Activated T-helper 1 cell treated with anti-CD3 and anti-CD28 coated beads, Interleukin-12 subunit alpha, Interleukin-12 subunit beta, Interleukin-2, Interleukin-4 antibody, amounts not matched to agents 30 ng/mL and 10 ng/mL and 1 ng/mL, durations not matched to agents 14 hours and 24 hours and 36 hours (primary cell): Measurements from ENCODE around the gene PPARGC1A. TPM values are rescaled to one million over a fixed set of nuclear protein-coding genes. Genes with fewer than 3 reads are reported as not detected.

ENCODE experiments used
- DNase-seq: peaks from one replicate; pipeline ENCODE4 v3.0.0; 2021; ENCODE audit warnings: low spot score
- H3K27ac Mint-ChIP-seq: one replicate; pipeline ENCODE4 v1.8.0; 2021; ENCODE audit warnings: mild to moderate bottlenecking, mixed read lengths
- H3K27me3 Mint-ChIP-seq: one replicate; pipeline ENCODE4 v1.8.0; 2022; ENCODE audit warnings: mild to moderate bottlenecking, moderate library complexity, mixed read lengths; ENCODE audit not compliant: insufficient read depth
- H3K36me3 Mint-ChIP-seq: one replicate; pipeline ENCODE4 v1.8.0; 2021; ENCODE audit warnings: low read depth, mixed read lengths
- H3K4me1 Mint-ChIP-seq: one replicate; pipeline ENCODE4 v1.8.0; 2021; ENCODE audit warnings: low read depth, mixed read lengths
- H3K4me3 Mint-ChIP-seq: one replicate; pipeline ENCODE4 v1.8.0; 2021; ENCODE audit warnings: mild to moderate bottlenecking, moderate library complexity, mixed read lengths
- H3K9me3 Mint-ChIP-seq: one replicate; pipeline ENCODE4 v1.8.0; 2021; ENCODE audit warnings: mixed read lengths
- intact Hi-C: fragments of 100-400 bp; cut with micrococcal nuclease; formaldehyde crosslinking; loops from one replicate; pipeline ENCODE4 v1.15.1; 2024
- total RNA-seq: library from RNA; stranded (reverse); gene quantifications from 2 replicates; pipeline ENCODE4 v1.2.3, GENCODE V29; 2022

Gene PPARGC1A
- total RNA-seq, 1 donor from 2014 or later: not detected

- DNase-seq: no peak
- no peaks in the 10 kb centered on the region for H3K4me1 Mint-ChIP-seq
- H3K36me3 Mint-ChIP-seq: no peaks in the 10 kb centered on the region
- intact Hi-C loops: no loop called here
- no peak overlapping the region for H3K4me3 Mint-ChIP-seq
- no peaks in the 10 kb centered on the region for H3K27me3 Mint-ChIP-seq
- H3K27ac Mint-ChIP-seq: no peak overlapping the region
- H3K9me3 Mint-ChIP-seq: peaks cover 5% of the 10 kb centered on the region
These were observed 126.3 kb downstream of the PPARGC1A start for GRCh38 chr4:23763559-23763958.

DNA sequence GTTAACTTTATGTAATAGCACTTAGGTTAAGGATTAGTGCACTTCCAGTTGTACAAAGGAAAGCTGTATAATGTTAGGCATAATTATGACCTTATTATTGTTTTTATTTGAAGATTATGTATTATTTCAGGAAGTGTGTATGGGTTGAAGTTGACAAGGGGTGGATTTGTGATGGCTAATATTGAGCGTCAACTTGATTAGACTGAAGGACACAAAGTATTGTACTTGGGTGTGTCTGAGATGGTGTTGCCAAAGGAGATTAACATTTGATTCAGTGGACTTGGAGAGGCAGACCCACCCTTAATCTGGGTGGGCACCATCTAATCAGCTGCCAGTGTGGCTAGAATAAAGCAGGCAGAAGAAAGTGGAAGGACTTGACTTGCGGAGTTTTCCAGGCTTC, 127.3 kb downstream of the PPARGC1A start:
- no peaks in the 10 kb centered on the region for H3K36me3 Mint-ChIP-seq
- intact Hi-C loops: no loop called here
- no peak overlapping the region for H3K4me3 Mint-ChIP-seq
- no peaks in the 10 kb centered on the region for H3K27me3 Mint-ChIP-seq
- H3K27ac Mint-ChIP-seq: no peak overlapping the region
- no peaks in the 10 kb centered on the region for H3K4me1 Mint-ChIP-seq
- no peak for DNase-seq
- peaks cover 5% of the 10 kb centered on the region for H3K9me3 Mint-ChIP-seq

DNA sequence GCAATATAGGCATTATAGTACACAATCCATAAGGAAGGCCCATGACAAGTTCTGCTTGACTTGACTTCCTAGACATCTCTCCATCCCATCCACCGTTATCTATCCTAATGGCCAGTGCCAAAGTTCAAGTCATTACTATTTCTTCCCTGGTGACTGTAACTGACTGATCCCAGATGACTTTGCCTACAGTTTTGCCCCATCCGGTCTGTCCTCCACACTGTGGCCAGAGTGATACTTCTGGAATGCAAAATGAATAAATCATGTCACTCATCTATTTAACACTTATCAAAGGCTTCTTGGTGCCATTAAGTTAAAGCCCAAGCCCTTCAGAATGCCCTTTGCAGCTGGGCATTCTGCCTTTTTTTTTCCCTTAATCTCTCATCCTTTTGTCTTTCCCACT, 130.8 kb downstream of the PPARGC1A start:
- no peak overlapping the region for H3K27ac Mint-ChIP-seq
- no peak overlapping the region for H3K4me3 Mint-ChIP-seq
- H3K9me3 Mint-ChIP-seq: no peaks in the 10 kb centered on the region
- no peaks in the 10 kb centered on the region for H3K4me1 Mint-ChIP-seq
- H3K27me3 Mint-ChIP-seq: no peaks in the 10 kb centered on the region
- intact Hi-C loops: no loop called here
- no peak for DNase-seq
- no peaks in the 10 kb centered on the region for H3K36me3 Mint-ChIP-seq

DNA sequence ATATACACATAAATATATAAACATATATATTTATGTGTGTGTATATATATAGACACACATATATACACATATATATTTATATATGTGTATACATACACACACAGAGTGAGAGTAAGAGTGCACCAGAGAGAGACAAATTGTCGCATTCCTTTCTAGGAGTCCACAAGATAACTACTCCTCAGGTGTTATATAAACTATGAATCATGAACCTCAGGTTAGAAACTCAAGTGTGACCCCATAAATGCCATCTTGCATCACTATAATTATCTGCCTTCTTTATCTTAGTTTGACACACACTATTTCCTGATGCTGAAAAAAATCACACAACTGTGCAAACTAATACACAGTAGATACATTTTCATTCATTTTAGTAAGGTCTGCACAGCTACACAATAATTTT, 135.2 kb downstream of the PPARGC1A start:
- DNase-seq: no peak
- no peak overlapping the region for H3K4me3 Mint-ChIP-seq
- no peaks in the 10 kb centered on the region for H3K36me3 Mint-ChIP-seq
- no peaks in the 10 kb centered on the region for H3K9me3 Mint-ChIP-seq
- intact Hi-C loops: no loop called here
- H3K4me1 Mint-ChIP-seq: no peaks in the 10 kb centered on the region
- no peaks in the 10 kb centered on the region for H3K27me3 Mint-ChIP-seq
- no peak overlapping the region for H3K27ac Mint-ChIP-seq

DNA sequence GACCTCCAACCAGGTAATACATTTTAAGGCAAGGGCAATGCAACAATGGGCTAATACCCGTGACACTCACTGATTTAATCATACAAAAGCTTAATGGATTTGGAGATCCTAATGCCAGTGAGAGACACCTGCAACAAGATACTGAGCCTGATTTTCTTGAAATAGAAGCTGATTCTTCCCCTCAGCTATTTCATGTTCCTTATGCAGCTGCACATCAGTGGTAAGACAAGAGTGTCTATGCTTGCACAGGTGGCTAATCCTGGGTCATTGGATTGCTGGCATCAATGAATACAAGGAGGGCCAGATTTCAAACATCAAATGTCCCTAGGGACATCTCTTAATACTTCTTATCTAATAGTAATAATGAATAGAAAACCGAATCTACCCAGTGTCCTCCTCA, 139.7 kb downstream of the PPARGC1A start:
- intact Hi-C loops: no loop called here
- Mint-ChIP-seq H3K27me3 (no peaks in the 10 kb centered on the region), H3K9me3 (no peaks in the 10 kb centered on the region), H3K27ac (no peak overlapping the region), H3K4me1 (no peaks in the 10 kb centered on the region), H3K4me3 (no peak overlapping the region), H3K36me3 (no peaks in the 10 kb centered on the region)
- DNase-seq: no peak

DNA sequence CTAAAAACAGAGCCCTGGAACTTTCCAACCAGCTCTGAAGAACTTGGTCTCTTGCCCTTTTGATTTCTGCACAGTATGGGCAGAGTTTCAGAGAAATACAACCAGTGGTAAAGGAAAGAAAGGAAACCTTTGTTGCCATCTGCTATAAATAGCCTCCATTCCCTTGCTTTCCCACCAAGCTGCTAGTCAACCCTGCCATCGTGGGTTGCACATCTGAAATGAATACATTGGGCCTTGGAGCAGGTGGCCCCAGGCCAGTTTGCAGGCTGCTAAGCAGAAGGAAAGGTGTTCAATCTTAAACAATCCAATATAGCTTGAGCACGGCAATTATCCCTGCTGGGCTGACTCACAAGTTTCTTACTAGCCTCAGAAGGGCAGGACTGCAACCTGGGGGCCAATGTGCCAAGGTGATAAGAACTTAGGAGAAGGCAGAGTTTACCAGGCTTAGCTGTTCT, 142.5 kb downstream of the PPARGC1A start:
- Mint-ChIP-seq H3K27ac (no peak overlapping the region), H3K36me3 (no peaks in the 10 kb centered on the region), H3K9me3 (no peaks in the 10 kb centered on the region), H3K4me1 (no peaks in the 10 kb centered on the region), H3K4me3 (no peak overlapping the region), H3K27me3 (no peaks in the 10 kb centered on the region)
- no peak for DNase-seq
- intact Hi-C loops: no loop called here

GRCh38 chr4:23746672-23747071, 143.2 kb downstream of the PPARGC1A start:
- Mint-ChIP-seq H3K27ac (no peak overlapping the region), H3K36me3 (no peaks in the 10 kb centered on the region), H3K4me1 (no peaks in the 10 kb centered on the region), H3K4me3 (no peak overlapping the region), H3K27me3 (no peaks in the 10 kb centered on the region), H3K9me3 (no peaks in the 10 kb centered on the region)
- intact Hi-C loops: no loop called here
- DNase-seq: no peak

GRCh38 chr4:23746027-23746426, 143.8 kb downstream of the PPARGC1A start:
- Mint-ChIP-seq H3K4me3 (no peak overlapping the region), H3K9me3 (no peaks in the 10 kb centered on the region), H3K27ac (no peak overlapping the region), H3K36me3 (no peaks in the 10 kb centered on the region), H3K4me1 (no peaks in the 10 kb centered on the region), H3K27me3 (no peaks in the 10 kb centered on the region)
- DNase-seq: no peak
- intact Hi-C loops: no loop called here

DNA sequence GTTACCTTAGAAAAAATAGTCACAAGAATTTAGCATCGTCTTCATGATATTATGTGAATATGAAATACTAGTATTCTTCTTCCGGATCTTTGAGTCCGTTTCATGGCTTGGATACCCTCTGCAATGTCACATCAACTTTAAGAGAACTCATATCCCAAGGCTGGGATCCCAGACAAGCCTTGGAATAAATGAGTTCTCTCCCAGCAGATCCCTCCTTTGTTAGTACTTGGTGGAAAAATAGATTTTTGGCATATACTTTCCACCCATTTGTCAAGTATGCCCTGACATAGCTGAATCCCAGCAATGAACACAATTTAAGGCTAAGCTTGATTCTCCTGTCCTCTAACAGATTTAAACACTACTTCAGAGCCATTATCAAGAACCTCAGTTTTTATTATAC, 144.5 kb downstream of the PPARGC1A start:
- Mint-ChIP-seq H3K9me3 (no peaks in the 10 kb centered on the region), H3K27me3 (no peaks in the 10 kb centered on the region), H3K27ac (no peak overlapping the region), H3K36me3 (no peaks in the 10 kb centered on the region), H3K4me1 (no peaks in the 10 kb centered on the region), H3K4me3 (no peak overlapping the region)
- intact Hi-C loops: no loop called here
- DNase-seq: no peak
